Spleen (tissue), 7 donors: ENCODE data around the gene KMO.

ENCODE experiments used
- POLR2A ChIP-seq, 3 donors: fragments of 450-650 bp; IDR thresholded peaks; one replicate each; pipeline ENCODE4 v1.5.1; 2017; ENCODE audit warnings: antibody characterized with exemption in 3 of 3, mild to moderate bottlenecking in 1 of 3
- POLR2AphosphoS5 ChIP-seq, 3 donors: sonication (generic); formaldehyde crosslinking; IDR thresholded peaks; one replicate each; pipeline ENCODE4 v1.5.1; 2017; ENCODE audit warnings: antibody characterized with exemption in 3 of 3
- TF ChIP-seq, protein P1 (sequence below), 11 experiments: fragments of 200-600 bp in 7 of 11; fragments of 450-650 bp in 4 of 11; sonication (generic) in 4 of 11; IDR thresholded peaks in 8 of 11; conservative IDR thresholded peaks in 3 of 11; 1 replicate in 7 of 11; 2 replicates in 4 of 11; pipeline versions ENCODE4 v1.4.0 to v1.8.0; 2016 to 2021; ENCODE audit warnings: antibody characterized with exemption in 11 of 11, inconsistent platforms in 4 of 11, mild to moderate bottlenecking in 1 of 11
- donor health status: DM: no; HTN: no; CAD: no; lungs with moderate emphysema.
- donor health status: DM: no; HTN: no; CAD: no.
- donor health status: DM: no; HTN: no; CAD: no.

DNA sequence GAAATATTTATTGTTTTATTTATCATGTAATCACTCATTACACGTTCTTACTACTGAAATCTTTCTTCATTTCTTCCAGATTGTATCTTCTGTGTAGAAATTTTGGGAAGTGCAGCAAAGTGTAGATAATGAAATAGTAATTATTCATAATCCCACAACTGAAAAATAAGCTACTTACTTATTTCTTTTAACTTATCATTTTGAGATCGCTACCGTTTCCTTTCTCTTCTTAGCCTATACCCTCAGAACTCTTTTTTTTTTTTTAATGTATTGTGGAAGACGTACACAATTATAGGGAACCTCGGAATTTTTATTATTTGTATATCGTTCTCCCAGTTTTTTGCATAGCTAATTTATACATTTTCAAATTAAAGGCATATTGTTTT is 12.1 kb upstream of the KMO start:
- TF ChIP-seq POLR2AphosphoS5 (IDR thresholded peaks at IDR 0.05) (no peak), POLR2A (IDR thresholded peaks at IDR 0.05) (no peak)
- TF ChIP-seq, protein P1, sequence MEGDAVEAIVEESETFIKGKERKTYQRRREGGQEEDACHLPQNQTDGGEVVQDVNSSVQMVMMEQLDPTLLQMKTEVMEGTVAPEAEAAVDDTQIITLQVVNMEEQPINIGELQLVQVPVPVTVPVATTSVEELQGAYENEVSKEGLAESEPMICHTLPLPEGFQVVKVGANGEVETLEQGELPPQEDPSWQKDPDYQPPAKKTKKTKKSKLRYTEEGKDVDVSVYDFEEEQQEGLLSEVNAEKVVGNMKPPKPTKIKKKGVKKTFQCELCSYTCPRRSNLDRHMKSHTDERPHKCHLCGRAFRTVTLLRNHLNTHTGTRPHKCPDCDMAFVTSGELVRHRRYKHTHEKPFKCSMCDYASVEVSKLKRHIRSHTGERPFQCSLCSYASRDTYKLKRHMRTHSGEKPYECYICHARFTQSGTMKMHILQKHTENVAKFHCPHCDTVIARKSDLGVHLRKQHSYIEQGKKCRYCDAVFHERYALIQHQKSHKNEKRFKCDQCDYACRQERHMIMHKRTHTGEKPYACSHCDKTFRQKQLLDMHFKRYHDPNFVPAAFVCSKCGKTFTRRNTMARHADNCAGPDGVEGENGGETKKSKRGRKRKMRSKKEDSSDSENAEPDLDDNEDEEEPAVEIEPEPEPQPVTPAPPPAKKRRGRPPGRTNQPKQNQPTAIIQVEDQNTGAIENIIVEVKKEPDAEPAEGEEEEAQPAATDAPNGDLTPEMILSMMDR (IDR thresholded peaks at IDR 0.05 in 8 of 11, conservative IDR thresholded peaks at IDR 0.05 in 3 of 11): no peak
